Skeletal muscle tissue (tissue), 4 donors: ENCODE data around the gene CD109. TPM values are rescaled to one million over a fixed set of nuclear protein-coding genes. Genes with fewer than 3 reads are reported as not detected.
"Not testable (repeated sequence)": the region's sequence is repeated elsewhere in the genome, so short reads cannot be mapped to it uniquely, and the experiment has no call there.

Experiments
- H3K27ac ChIP-seq: one replicate; pipeline ENCODE4 v1.7.0; 2013; ENCODE audit warnings: mild to moderate bottlenecking, low read depth, low read length, inconsistent platforms
- H3K27me3 ChIP-seq, 3 donors: one replicate each; pipeline ENCODE4 v1.7.0; 2013; ENCODE audit warnings: low read length in 3 of 3; ENCODE audit not compliant: control insufficient read depth in 3 of 3, insufficient read depth in 3 of 3
- H3K36me3 ChIP-seq, 3 donors: one replicate each; pipeline ENCODE4 v1.7.0; 2013; ENCODE audit warnings: low read length in 3 of 3; ENCODE audit not compliant: control insufficient read depth in 3 of 3, insufficient read depth in 3 of 3
- H3K4me1 ChIP-seq, 3 donors: one replicate each; pipeline ENCODE4 v1.7.0; 2013; ENCODE audit warnings: low read length in 3 of 3, mild to moderate bottlenecking in 3 of 3; ENCODE audit not compliant: control insufficient read depth in 3 of 3, insufficient read depth in 3 of 3
- H3K4me3 ChIP-seq, 3 donors: one replicate each; pipeline ENCODE4 v1.7.0; 2013; ENCODE audit warnings: low read length in 3 of 3
- H3K9ac ChIP-seq, 3 donors: one replicate each; pipeline ENCODE4 v1.7.0; 2013; ENCODE audit warnings: low read length in 3 of 3, mild to moderate bottlenecking in 3 of 3, moderate library complexity in 2 of 3, low read depth in 1 of 3
- H3K9me3 ChIP-seq, 3 donors: one replicate each; pipeline ENCODE4 v1.7.0; 2013; ENCODE audit warnings: low read length in 3 of 3; ENCODE audit not compliant: control insufficient read depth in 3 of 3
- total RNA-seq: library from RNA; depleted of rRNA; stranded (reverse); fragments of >200 nt; gene quantifications from one replicate; pipeline ENCODE4 v1.2.3, GENCODE V29; 2014
- donor health status: Osteomylitis.

Gene CD109
- total RNA-seq, 1 donor from 2014 or later, result 19.3 TPM

DNA sequence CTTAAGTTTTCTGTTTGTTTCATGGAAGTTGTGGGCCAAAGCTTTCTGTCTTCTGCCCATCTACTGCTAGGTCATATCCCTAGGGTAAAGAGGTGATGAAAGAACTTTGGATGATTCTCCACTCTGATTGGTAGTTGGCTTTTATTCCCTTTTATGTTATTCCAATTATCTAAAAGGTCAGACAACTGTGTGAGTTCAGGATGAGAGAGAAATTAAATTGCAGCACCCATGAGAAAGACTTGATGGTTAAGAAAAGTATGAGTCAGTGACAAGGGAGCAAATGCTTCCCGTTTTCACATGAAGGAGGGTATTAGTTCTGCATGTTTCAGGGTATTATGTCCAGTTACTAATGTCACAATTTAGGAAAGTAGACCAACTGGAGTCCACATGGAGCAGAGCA is 136.3 kb downstream of the CD109 start:
- H3K27me3 ChIP-seq, result no peaks in the 10 kb centered on the region
- H3K4me3 ChIP-seq, result no peak overlapping the region
- H3K9ac ChIP-seq, result no peak overlapping the region
- H3K36me3 ChIP-seq, result no peaks in the 10 kb centered on the region
- no peaks in the 10 kb centered on the region for H3K4me1 ChIP-seq
- H3K9me3 ChIP-seq, result no peaks in the 10 kb centered on the region
- H3K27ac ChIP-seq, result no peak overlapping the region

DNA sequence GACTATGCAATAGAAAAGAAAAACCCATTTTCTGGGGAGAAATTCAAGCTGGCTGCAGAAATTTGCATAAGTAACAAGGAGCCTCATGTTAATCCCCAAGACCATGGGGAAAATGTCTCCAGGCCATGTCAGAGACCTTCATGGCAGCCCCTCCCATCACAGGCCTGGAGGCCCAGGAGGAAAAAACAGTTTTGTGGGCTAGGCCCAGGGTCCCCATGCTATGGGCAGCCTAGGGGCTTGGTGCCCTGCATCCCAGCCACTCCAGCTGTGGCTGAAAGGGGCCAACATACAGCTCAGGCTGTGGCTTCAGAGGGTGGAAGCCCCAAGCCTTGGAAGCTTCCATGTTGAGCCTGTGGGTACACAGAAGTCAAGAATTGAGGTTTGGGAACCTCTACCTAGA is 148.7 kb downstream of the CD109 start:
- H3K9ac ChIP-seq, H3K36me3 ChIP-seq, H3K27me3 ChIP-seq, H3K27ac ChIP-seq, H3K4me3 ChIP-seq, H3K4me1 ChIP-seq, H3K9me3 ChIP-seq: not testable (repeated sequence)

DNA sequence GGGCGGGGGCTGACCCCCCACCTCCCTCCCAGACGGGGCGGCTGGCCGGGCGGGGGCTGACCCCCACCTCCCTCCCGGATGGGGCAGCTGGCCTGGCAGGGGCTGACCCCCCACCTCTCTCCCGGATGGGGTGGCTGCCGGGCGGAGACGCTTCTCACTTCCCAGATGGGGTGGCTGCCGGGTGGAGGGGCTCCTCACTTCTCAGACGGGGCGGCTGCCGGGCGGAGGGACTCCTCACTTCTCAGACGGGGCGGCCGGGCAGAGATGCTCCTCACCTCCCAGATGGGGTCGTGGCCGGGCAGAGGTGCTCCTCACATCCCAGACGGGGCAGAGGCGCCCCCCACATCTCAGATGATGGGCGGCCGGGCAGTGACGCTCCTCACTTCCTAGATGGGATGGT is 155.0 kb downstream of the CD109 start:
- H3K4me3 ChIP-seq, H3K36me3 ChIP-seq, H3K4me1 ChIP-seq, H3K9me3 ChIP-seq, H3K9ac ChIP-seq, H3K27me3 ChIP-seq, H3K27ac ChIP-seq: not testable (repeated sequence)

DNA sequence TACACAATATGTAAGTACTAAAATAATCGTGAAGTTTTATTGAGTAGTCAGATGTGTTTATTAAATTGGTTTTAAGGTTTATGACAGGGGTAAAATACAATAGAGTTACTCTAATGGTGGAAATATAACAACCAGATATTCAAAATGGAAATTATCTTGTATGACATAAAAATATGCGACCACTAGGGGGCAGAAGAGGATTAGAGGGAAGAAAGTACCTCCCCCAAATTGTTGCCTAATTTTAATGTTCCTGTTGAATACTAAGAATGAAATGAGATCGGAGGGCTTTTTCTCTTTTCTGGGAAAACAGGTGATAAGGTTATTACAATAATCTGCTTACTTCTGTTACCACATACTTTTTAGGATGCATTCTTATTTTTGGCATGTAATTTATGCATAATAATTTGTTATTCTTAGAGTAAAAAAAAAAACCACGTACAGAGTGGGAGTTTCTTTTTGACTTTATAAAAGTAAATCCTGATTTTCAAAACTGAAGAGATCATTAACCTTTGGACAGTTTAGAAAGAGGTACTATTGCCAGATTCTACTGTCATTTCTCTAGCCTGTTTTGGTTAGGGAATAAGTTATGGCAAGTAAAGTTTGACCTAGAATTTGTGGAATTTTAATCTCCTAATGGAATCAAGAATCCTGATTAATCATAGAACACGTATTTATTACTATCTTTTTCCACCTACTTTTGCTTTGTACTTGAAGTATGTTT is 159.2 kb downstream of the CD109 start:
- Histone ChIP-seq H3K9me3 (no peaks in the 10 kb centered on the region), H3K27me3 (no peaks in the 10 kb centered on the region), H3K4me3 (peak overlapping the region in 1 of 3 donors; percentile 31), H3K36me3 (no peaks in the 10 kb centered on the region), H3K9ac (no peak overlapping the region), H3K27ac (no peak overlapping the region), H3K4me1 (no peaks in the 10 kb centered on the region)

DNA sequence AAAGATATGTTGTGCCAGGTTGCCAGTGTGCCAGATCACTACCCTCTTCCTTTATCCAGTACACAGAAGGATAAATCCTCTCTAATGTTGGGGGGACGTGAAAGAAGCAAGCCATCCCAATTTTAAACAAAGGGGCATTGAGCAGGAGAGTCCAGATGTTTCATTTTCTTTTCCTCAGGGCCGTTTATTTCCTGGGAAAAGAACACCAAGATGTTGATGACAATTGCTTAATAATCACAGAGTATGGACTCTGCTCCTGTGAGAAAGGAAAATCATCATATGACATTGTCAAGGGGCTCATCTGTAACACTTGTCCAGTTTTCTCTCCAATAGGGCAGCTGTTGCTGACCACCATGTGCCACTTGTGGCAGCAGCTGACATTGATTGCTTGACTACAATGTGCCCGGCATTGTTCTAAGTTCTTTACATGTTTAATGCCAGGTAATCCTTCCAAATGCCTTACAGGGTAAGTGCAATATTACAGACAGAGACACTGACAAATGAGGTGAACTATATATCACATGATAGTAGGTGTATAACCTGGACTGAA is 161.4 kb downstream of the CD109 start:
- Histone ChIP-seq H3K9ac (no peak overlapping the region), H3K4me3 (no peak overlapping the region), H3K9me3 (no peaks in the 10 kb centered on the region), H3K27me3 (no peaks in the 10 kb centered on the region), H3K4me1 (no peaks in the 10 kb centered on the region), H3K27ac (no peak overlapping the region), H3K36me3 (no peaks in the 10 kb centered on the region)

DNA sequence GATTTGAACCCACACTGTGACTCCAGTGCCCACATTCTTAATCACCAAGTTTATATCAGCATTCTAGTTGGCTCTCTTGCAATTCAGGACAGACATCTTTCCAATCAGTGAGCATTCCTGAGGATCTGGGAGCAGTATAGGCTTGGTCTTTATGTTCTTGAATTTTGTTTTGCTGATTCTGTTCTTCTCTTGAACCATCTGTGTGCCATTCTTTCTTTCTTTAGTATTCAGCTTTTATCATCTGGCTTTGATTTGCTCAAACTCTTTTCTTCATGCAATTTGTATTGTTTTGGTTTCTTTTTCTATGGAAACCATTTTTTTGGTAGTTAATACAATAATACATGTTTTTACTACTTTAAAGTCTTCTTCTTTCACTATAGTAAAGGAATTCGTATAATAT is 162.4 kb downstream of the CD109 start:
- H3K4me1 ChIP-seq, result no peaks in the 10 kb centered on the region
- H3K36me3 ChIP-seq, result no peaks in the 10 kb centered on the region
- H3K27me3 ChIP-seq, result no peaks in the 10 kb centered on the region

DNA sequence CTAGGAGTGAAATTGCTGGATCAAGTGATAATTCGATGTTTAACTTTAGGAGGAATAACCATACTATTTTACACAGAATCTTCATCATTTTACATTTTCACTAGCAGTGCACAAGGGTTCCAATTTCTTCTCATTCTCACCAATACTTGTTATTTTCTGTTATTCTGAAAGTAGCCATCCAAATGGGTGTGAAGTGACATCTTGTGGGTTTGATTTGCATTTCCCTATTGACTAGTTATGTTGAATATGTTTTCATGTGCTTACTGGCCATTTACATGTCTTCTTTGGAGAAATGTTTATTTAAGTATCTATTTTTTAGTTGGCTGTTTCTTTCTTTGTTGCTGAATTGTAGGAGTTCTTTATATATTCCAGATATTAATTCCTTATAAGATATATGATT is 164.3 kb downstream of the CD109 start:
- no peak overlapping the region for H3K4me3 ChIP-seq
- no peaks in the 10 kb centered on the region for H3K27me3 ChIP-seq
- no peaks in the 10 kb centered on the region for H3K36me3 ChIP-seq
- H3K27ac ChIP-seq, result no peak overlapping the region
- H3K9me3 ChIP-seq, result no peaks in the 10 kb centered on the region
- H3K4me1 ChIP-seq, result no peaks in the 10 kb centered on the region
- H3K9ac ChIP-seq, result no peak overlapping the region

More for the DNA sequence above, 162.4 kb downstream of the CD109 start:
- H3K9ac ChIP-seq, result no peak overlapping the region
- H3K4me3 ChIP-seq, result no peak overlapping the region
- H3K9me3 ChIP-seq, result no peaks in the 10 kb centered on the region
- H3K27ac ChIP-seq, result no peak overlapping the region

DNA sequence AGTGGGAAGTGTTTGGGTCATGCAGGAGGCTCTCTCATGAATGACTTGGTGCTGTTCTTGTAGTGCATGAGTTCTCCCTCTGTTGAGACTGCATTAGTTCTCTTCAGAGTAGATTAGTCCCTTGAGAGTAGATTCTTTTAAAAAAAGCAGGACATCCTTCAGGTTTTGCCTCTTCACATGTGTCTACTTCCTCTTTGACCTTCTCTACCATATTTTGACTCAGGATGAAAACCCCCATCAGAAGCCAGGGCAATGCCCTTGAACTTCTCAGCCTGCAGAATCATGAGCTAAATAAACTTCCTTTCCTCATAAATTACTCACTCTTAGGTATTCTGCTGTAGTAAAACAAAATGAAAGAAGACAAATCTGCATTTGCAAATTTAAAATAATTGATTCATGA is 170.3 kb downstream of the CD109 start:
- Histone ChIP-seq H3K27ac (no peak overlapping the region), H3K4me1 (no peaks in the 10 kb centered on the region), H3K9ac (no peak overlapping the region)

DNA sequence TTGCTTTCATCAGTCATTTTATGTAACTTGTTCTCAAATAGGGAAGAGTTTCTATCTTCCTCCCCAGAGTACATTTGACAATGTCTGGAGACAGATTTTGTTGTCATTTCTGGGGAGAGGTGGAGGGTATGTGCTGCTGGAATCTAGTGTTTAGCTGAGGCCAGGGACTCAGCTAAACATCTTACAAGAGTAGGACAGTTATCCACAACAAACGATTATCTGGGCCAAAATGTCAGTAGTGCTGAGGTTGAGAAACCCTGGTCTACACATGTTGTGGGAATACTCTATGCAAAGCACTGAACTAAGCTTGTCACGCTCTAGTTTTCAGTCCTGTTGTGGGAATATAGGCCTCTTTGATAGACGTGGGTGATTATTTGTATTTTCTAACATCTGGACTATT is 171.4 kb downstream of the CD109 start:
- Histone ChIP-seq H3K4me3 (no peak overlapping the region), H3K36me3 (no peaks in the 10 kb centered on the region), H3K4me1 (no peaks in the 10 kb centered on the region), H3K9ac (no peak overlapping the region), H3K27me3 (no peaks in the 10 kb centered on the region), H3K9me3 (no peaks in the 10 kb centered on the region), H3K27ac (no peak overlapping the region)

More for the DNA sequence above, 170.3 kb downstream of the CD109 start:
- Histone ChIP-seq H3K4me3 (no peak overlapping the region), H3K36me3 (no peaks in the 10 kb centered on the region), H3K9me3 (no peaks in the 10 kb centered on the region), H3K27me3 (no peaks in the 10 kb centered on the region)

DNA sequence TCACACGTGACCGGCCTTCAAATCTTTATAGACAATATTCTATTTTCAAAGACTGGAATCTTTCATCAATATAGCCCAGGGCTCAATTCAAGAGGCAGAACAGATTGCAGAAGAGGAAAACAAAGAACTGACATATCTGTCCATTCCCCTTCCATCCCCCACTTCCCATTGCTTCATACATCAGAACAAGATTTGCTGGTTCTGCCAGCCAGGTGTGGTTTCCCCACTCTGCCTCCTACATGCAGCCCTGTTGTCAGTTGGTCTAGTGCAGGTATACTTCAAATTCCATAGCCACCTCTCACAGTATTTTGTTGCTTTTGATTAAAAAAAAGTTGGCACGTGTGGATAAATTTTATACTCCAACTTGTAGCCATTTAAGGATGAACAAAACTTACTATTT is 174.9 kb downstream of the CD109 start:
- Histone ChIP-seq H3K27me3 (no peaks in the 10 kb centered on the region), H3K36me3 (no peaks in the 10 kb centered on the region), H3K9me3 (no peaks in the 10 kb centered on the region), H3K4me3 (no peak overlapping the region), H3K27ac (no peak overlapping the region), H3K9ac (no peak overlapping the region), H3K4me1 (no peaks in the 10 kb centered on the region)
